ENCODE measurements around the gene ANK3.

Gene ANK3

GRCh38 chr10:60396766-60397165, 7.1 kb upstream of the ANK3 start:
- Mint-ChIP-seq H3K36me3 (no peaks in the 10 kb centered on the region), H3K9me3 (ENCODE audit: low read depth) (no peaks in the 10 kb centered on the region), H3K27ac (no peak overlapping the region), H3K4me1 (ENCODE audit: low read depth) (no peaks in the 10 kb centered on the region), H3K27me3 (no peaks in the 10 kb centered on the region), H3K4me3 (no peak overlapping the region)

GRCh38 chr10:60395711-60396110, 6.0 kb upstream of the ANK3 start:
- Mint-ChIP-seq H3K36me3 (no peaks in the 10 kb centered on the region), H3K4me3 (no peak overlapping the region), H3K27me3 (no peaks in the 10 kb centered on the region), H3K9me3 (ENCODE audit: low read depth) (no peaks in the 10 kb centered on the region), H3K27ac (no peak overlapping the region), H3K4me1 (ENCODE audit: low read depth) (no peaks in the 10 kb centered on the region)

- Mint-ChIP-seq H3K4me1 (ENCODE audit: low read depth) (no peaks in the 10 kb centered on the region), H3K27ac (no peak overlapping the region), H3K9me3 (ENCODE audit: low read depth) (no peaks in the 10 kb centered on the region)
Measured at GRCh38 chr10:60394446-60394845, 4.8 kb upstream of the ANK3 start.

GRCh38 chr10:60390224-60390626, 550 bp upstream of the ANK3 start:
- Mint-ChIP-seq H3K9me3 (ENCODE audit: low read depth) (no peaks in the 10 kb centered on the region), H3K4me3 (no peak overlapping the region), H3K36me3 (no peaks in the 10 kb centered on the region), H3K27me3 (no peaks in the 10 kb centered on the region), H3K27ac (no peak overlapping the region), H3K4me1 (ENCODE audit: low read depth) (no peaks in the 10 kb centered on the region)

More at GRCh38 chr10:60394446-60394845, 4.8 kb upstream of the ANK3 start:
- Mint-ChIP-seq H3K27me3 (no peaks in the 10 kb centered on the region), H3K36me3 (no peaks in the 10 kb centered on the region), H3K4me3 (no peak overlapping the region)

- Mint-ChIP-seq H3K4me3 (no peak overlapping the region), H3K9me3 (ENCODE audit: low read depth) (no peaks in the 10 kb centered on the region), H3K27me3 (no peaks in the 10 kb centered on the region), H3K4me1 (ENCODE audit: low read depth) (no peaks in the 10 kb centered on the region), H3K36me3 (no peaks in the 10 kb centered on the region), H3K27ac (no peak overlapping the region)
Measured at GRCh38 chr10:60388709-60389301, 870 bp downstream of the ANK3 start.

- no peaks in the 10 kb centered on the region for H3K4me1 Mint-ChIP-seq (ENCODE audit: low read depth)
- no peaks in the 10 kb centered on the region for H3K36me3 Mint-ChIP-seq
- no peaks in the 10 kb centered on the region for H3K27me3 Mint-ChIP-seq
- no peak overlapping the region for H3K4me3 Mint-ChIP-seq
- no peak overlapping the region for H3K27ac Mint-ChIP-seq
- no peaks in the 10 kb centered on the region for H3K9me3 Mint-ChIP-seq (ENCODE audit: low read depth)
Measured at GRCh38 chr10:60388116-60388625, 1.5 kb downstream of the ANK3 start.

GRCh38 chr10:60387531-60387930, 2.1 kb downstream of the ANK3 start:
- Mint-ChIP-seq H3K9me3 (ENCODE audit: low read depth) (no peaks in the 10 kb centered on the region), H3K4me3 (no peak overlapping the region), H3K27ac (no peak overlapping the region), H3K36me3 (no peaks in the 10 kb centered on the region), H3K27me3 (no peaks in the 10 kb centered on the region), H3K4me1 (ENCODE audit: low read depth) (no peaks in the 10 kb centered on the region)

GRCh38 chr10:60385399-60385738, 4.3 kb downstream of the ANK3 start:
- no peaks in the 10 kb centered on the region for H3K36me3 Mint-ChIP-seq
- no peaks in the 10 kb centered on the region for H3K9me3 Mint-ChIP-seq (ENCODE audit: low read depth)
- H3K27me3 Mint-ChIP-seq, result no peaks in the 10 kb centered on the region
- H3K27ac Mint-ChIP-seq, result no peak overlapping the region
- H3K4me1 Mint-ChIP-seq (ENCODE audit: low read depth), result no peaks in the 10 kb centered on the region
- H3K4me3 Mint-ChIP-seq, result no peak overlapping the region

GRCh38 chr10:60384708-60385398, 4.8 kb downstream of the ANK3 start:
- H3K4me1 Mint-ChIP-seq (ENCODE audit: low read depth), result no peaks in the 10 kb centered on the region
- no peak overlapping the region for H3K27ac Mint-ChIP-seq
- H3K9me3 Mint-ChIP-seq (ENCODE audit: low read depth), result no peaks in the 10 kb centered on the region
- no peaks in the 10 kb centered on the region for H3K27me3 Mint-ChIP-seq
- H3K36me3 Mint-ChIP-seq, result no peaks in the 10 kb centered on the region
- H3K4me3 Mint-ChIP-seq, result no peak overlapping the region

- Mint-ChIP-seq H3K27me3 (no peaks in the 10 kb centered on the region), H3K27ac (no peak overlapping the region), H3K9me3 (ENCODE audit: low read depth) (no peaks in the 10 kb centered on the region), H3K36me3 (no peaks in the 10 kb centered on the region), H3K4me3 (no peak overlapping the region), H3K4me1 (ENCODE audit: low read depth) (no peaks in the 10 kb centered on the region)
Measured at GRCh38 chr10:60384011-60384410, 5.7 kb downstream of the ANK3 start.

GRCh38 chr10:60382946-60383681, 6.6 kb downstream of the ANK3 start:
- H3K27ac Mint-ChIP-seq, result no peak overlapping the region
- no peaks in the 10 kb centered on the region for H3K36me3 Mint-ChIP-seq
- no peaks in the 10 kb centered on the region for H3K27me3 Mint-ChIP-seq
- no peak overlapping the region for H3K4me3 Mint-ChIP-seq
- H3K4me1 Mint-ChIP-seq (ENCODE audit: low read depth), result no peaks in the 10 kb centered on the region
- H3K9me3 Mint-ChIP-seq (ENCODE audit: low read depth), result no peaks in the 10 kb centered on the region

GRCh38 chr10:60380781-60381180, 8.9 kb downstream of the ANK3 start:
- H3K27me3 Mint-ChIP-seq, result no peaks in the 10 kb centered on the region
- no peaks in the 10 kb centered on the region for H3K36me3 Mint-ChIP-seq
- H3K4me3 Mint-ChIP-seq, result no peak overlapping the region
- H3K9me3 Mint-ChIP-seq (ENCODE audit: low read depth), result no peaks in the 10 kb centered on the region
- H3K4me1 Mint-ChIP-seq (ENCODE audit: low read depth), result no peaks in the 10 kb centered on the region
- H3K27ac Mint-ChIP-seq, result no peak overlapping the region

GRCh38 chr10:60377955-60378354, 11.7 kb downstream of the ANK3 start:
- Mint-ChIP-seq H3K27ac (no peak overlapping the region), H3K36me3 (no peaks in the 10 kb centered on the region), H3K4me3 (no peak overlapping the region), H3K27me3 (no peaks in the 10 kb centered on the region), H3K4me1 (ENCODE audit: low read depth) (no peaks in the 10 kb centered on the region), H3K9me3 (ENCODE audit: low read depth) (no peaks in the 10 kb centered on the region)

GRCh38 chr10:60377042-60377352, 12.7 kb downstream of the ANK3 start:
- Mint-ChIP-seq H3K4me3 (no peak overlapping the region), H3K36me3 (no peaks in the 10 kb centered on the region), H3K27ac (no peak overlapping the region), H3K9me3 (ENCODE audit: low read depth) (no peaks in the 10 kb centered on the region), H3K4me1 (ENCODE audit: low read depth) (no peaks in the 10 kb centered on the region), H3K27me3 (no peaks in the 10 kb centered on the region)

GRCh38 chr10:60376221-60377041, 13.2 kb downstream of the ANK3 start:
- Mint-ChIP-seq H3K9me3 (ENCODE audit: low read depth) (no peaks in the 10 kb centered on the region), H3K4me1 (ENCODE audit: low read depth) (no peaks in the 10 kb centered on the region), H3K27me3 (no peaks in the 10 kb centered on the region), H3K4me3 (no peak overlapping the region), H3K27ac (no peak overlapping the region), H3K36me3 (no peaks in the 10 kb centered on the region)
